Islet precursor cell (in vitro differentiated cells): ENCODE measurements around the gene R3HDM4.
"Not testable (repeated sequence)": the region's sequence is repeated elsewhere in the genome, so short reads cannot be mapped to it uniquely, and the experiment has no call there.

Source experiments
- DNase-seq: peaks from one replicate; pipeline ENCODE4 v3.0.0-alpha.2; 2018

Gene R3HDM4

DNA sequence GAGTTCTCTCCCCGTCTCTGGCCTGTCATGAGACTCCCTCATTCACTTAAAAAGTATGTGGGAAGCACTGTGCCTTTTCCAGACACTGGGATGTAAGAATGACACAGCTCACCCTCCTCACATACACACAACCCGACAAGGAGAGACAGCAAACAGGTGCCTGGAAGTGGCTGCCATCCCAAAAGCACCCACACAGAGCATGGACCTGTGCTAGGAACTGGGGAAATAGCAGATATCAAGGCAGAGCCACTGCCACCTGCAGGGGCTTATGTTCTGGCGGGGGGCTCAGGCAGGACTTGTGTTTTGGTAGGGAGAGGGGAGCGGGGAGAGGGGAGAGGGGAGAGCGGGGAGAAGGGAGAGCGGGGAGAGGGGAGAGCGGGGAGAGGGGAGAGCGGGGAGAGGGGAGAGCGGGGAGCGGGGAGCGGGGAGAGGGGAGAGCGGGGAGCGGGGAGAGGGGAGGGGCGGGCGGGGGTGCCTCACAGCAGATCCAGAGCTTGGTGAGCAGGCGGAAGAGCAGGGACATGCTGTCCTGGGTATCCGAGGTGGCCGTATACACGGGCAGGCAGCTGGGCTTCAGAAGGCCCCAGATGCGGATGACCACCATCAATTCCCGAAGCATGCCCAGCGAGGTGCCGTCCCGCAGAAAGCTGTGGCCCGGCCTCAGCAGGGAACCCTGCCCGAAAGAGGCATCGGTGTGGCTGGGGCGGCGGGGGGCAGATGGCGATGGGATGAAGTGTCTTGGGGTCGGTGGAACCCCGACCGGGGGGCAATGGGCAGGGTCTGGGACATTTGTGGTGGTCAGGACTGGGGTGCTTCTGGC is 41.4 kb downstream of the R3HDM4 start:
- DNase-seq: peak; percentile 73

DNA sequence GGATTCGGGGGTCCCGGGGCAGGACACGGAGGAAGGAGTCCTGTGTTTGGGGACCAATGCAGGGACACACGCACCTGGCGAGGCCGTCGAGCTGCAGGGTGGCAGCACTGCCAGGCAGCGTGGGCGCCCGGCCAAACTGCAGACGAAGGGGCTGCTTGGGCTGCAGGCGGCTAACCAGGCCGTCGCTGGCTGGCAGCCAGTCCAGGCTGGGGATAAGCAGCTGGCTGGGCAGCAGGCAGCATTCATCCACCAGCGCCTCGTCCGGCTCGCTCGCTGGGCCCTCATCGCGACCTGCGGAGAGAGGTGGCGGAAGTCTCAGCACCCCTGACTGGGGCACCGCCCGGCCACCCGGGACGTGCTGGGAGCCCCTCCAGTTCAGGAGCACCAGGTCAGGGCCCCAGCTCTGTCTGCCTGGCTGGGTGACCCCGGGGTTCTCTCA is 42.0 kb downstream of the R3HDM4 start:
- DNase-seq: no peak

- DNase-seq: no peak
Measured at GRCh38 chr19:870314-870713, 42.7 kb downstream of the R3HDM4 start.

- peak; percentile 82 for DNase-seq
Measured at GRCh38 chr19:869245-870177, 43.5 kb downstream of the R3HDM4 start.

GRCh38 chr19:868458-869244 is 44.4 kb downstream of the R3HDM4 start:
- DNase-seq: no peak

GRCh38 chr19:867855-868457 is 45.1 kb downstream of the R3HDM4 start:
- no peak for DNase-seq

GRCh38 chr19:867301-867793 is 45.7 kb downstream of the R3HDM4 start:
- no peak for DNase-seq

DNA sequence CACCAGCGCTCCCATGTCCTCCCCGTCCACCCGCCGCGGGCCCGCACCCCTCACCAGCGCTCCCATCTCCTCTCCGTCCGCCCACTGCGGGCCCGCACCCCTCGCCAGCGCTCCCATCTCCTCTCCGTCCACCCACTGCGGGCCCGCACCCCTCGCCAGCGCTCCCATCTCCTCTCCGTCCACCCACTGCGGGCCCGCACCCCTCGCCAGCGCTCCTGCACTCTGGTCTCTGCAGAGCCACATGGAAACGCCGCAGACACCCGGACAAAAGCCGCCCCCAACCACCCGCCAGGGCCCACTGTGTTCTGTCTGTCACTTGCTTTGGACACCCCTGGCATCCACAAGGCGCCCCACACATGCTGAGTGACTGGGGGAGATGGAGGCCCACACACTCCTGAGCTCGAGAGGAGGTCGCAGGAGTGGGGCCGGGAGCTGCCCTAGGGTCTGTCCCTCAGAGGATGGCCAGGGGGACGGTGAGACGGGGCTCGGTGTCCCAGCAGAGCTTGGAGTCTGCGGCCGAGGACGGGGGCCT is 46.2 kb downstream of the R3HDM4 start:
- no peak for DNase-seq

DNA sequence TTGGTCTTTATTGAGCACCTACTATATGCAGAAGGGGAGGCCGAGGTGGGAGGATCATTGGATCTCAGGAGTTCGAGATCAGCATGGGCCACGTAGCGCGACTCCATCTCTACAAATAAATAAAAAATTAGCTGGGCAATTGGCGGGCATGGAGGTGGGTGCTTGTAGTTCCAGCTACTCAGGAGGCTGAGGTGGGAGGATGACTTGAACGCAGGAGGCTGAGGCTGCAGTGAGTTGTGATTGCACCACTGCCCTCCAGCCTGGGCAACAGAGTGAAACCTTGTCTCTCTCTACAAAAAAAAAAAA is 49.8 kb downstream of the R3HDM4 start:
- DNase-seq: no peak

DNA sequence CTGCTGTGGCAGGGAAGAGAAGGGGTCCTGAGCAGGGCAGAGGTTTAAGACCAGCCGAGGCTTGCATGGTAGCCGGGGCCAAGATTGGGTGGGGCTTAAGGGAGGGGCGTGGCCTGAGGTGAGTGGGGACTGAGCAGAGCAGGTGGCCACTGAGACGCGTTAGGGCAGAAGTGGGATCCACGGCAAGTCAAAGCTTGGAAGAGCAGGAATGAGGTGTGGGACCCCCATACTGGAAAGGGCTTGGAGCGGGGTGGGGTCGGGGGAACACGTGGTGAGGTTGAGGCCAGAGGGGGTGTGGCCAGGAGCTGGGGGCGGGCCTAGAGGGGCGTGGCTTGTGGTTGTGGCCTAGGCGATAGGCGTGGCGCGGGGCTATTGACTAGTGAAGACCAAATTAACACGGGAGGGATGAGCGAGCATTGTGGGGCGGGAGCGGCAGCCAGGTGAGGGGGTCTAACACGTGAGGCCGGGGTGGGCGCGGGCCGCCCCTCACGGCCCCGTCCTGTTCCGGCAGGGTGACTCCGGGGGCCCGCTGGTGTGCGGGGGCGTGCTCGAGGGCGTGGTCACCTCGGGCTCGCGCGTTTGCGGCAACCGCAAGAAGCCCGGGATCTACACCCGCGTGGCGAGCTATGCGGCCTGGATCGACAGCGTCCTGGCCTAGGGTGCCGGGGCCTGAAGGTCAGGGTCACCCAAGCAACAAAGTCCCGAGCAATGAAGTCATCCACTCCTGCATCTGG is 50.3 kb downstream of the R3HDM4 start:
- peak; percentile 71 for DNase-seq

GRCh38 chr19:861756-862580 is 51.1 kb downstream of the R3HDM4 start:
- peak; percentile 84 for DNase-seq

DNA sequence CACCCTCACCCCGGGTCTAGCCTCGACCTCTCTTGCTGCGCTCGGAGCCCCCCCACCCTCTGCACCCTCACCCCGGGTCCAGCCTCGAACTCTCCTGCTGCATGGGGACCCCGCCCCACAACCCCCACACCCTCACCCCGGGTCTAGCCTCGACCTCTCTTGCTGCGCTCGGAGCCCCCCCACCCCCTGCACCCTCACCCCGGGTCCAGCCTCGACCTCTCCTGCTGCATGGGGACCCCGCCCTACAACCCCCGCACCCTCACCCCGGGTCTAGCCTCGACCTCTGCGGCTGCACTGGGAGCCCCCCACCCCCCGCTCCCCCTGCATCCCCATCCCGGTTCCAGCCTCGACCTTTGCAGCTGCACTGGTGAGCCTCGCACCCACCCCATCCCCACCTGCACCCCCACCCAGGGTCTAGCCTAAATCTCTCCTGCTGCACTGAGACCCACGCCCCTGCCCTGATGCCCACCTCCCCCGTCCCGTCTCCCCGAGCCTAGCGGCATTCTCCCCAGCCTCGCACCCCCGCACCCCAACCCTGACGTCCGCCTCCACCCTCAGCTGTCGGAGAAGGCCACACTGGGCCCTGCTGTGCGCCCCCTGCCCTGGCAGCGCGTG is 51.8 kb downstream of the R3HDM4 start:
- no peak for DNase-seq

GRCh38 chr19:858868-859843 is 53.9 kb downstream of the R3HDM4 start, which contains the start of gene CFD:
Gene CFD, plus strand, starts transcription at chr19:859664. Its CDS starts 26 bp downstream, at chr19:859690.
- no peak for DNase-seq

DNA sequence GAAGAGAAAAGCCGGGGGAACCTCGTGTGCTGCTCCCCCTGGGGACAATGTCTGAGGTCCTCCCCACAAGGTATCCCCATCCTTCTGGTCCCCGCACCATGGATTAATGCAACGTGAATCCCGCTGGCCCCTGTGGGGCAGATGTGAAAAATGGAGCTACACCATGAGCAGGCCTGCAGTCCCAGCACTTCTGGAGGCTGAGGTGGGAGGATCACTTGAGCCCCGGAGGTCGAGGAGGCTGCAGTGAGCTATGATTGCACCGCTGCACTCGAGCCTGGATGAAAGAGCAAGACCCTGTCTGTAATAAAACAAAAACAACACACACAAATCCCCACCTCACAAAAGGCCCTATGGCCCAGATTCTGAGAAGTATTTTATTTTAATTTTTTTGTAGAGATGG is 54.7 kb downstream of the R3HDM4 start:
- no peak for DNase-seq

- no peak for DNase-seq
Measured at GRCh38 chr19:855566-856120, 57.4 kb downstream of the R3HDM4 start.

DNA sequence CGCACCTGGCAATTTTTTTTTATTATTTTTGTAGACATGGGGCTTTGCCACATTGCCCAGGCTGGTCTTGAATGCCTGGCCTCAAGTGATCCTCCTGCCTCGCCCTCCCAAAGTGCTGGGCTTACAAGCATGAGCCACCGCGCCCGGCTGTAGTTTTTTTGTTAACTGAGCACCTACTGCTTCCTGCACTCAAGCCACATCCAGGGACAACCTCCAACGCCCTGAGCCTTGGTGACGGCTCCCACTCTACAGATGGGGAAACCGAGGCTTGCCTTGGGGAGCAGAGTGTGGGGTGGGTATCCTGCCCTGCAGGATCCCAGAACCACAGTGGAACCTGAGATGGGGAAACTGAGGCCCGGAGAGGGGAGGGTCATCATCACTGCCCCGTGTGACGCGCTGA is 57.9 kb downstream of the R3HDM4 start:
- DNase-seq: no peak

DNA sequence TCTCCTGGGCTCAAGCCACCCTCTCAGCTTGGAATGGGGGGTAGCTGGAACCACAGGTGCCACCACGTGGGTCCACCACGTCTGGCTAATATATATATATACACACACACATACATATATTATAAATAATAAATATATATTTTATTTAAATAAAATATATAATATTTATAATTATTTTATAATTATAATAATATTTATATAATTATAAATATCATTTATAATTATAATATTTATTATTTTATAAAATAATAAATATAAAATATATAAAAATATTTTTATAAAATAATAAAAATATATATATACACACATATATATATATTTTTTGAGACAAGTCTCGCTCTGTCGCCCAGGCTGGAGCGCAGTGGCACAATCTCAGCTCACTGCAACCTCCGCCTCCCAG is 58.5 kb downstream of the R3HDM4 start:
- no peak for DNase-seq

GRCh38 chr19:853614-854220 is 59.3 kb downstream of the R3HDM4 start:
- DNase-seq: not testable (repeated sequence)
